OCI-LY1 (cell line): Measurements from ENCODE around the gene HEXIM1.

Experiments
- H2AFZ ChIP-seq: fragments of 200-600 bp; sonication (generic), shearing (Covaris generic); 2 replicates; pipeline ENCODE4 v1.6.0; 2014; ENCODE audit warnings: antibody characterized with exemption, mild to moderate bottlenecking, low read length
- H3F3A ChIP-seq: fragments of 200-600 bp; sonication (generic), shearing (Covaris generic); 2 replicates; pipeline ENCODE4 v1.6.0; 2014; ENCODE audit warnings: mild to moderate bottlenecking, antibody characterized with exemption, low read length, moderate library complexity; ENCODE audit not compliant: insufficient read depth
- H3K27ac ChIP-seq: fragments of 200-600 bp; sonication (generic); 2 replicates; pipeline ENCODE4 v1.5.1; 2014; ENCODE audit warnings: low read length, mixed run types, mild to moderate bottlenecking, low read depth; ENCODE audit not compliant: poor library complexity, severe bottlenecking
- H3K27me3 ChIP-seq: fragments of 200-600 bp; sonication (generic); 2 replicates; pipeline ENCODE4 v1.6.0; 2014; ENCODE audit warnings: antibody characterized with exemption, mild to moderate bottlenecking, low read length, moderate library complexity; ENCODE audit not compliant: insufficient read depth
- H3K36me3 ChIP-seq: fragments of 200-600 bp; sonication (generic); 2 replicates; pipeline ENCODE4 v1.6.1; 2014; ENCODE audit warnings: mild to moderate bottlenecking, antibody characterized with exemption, low read length, moderate library complexity, mixed read lengths; ENCODE audit not compliant: insufficient read depth
- H3K4me1 ChIP-seq: fragments of 200-600 bp; sonication (generic); 2 replicates; pipeline ENCODE4 v1.5.1; 2014; ENCODE audit warnings: mild to moderate bottlenecking, low read length, moderate library complexity; ENCODE audit not compliant: insufficient read depth, severe bottlenecking
- H3K4me2 ChIP-seq: fragments of 200-600 bp; sonication (generic), shearing (Covaris generic); 2 replicates; pipeline ENCODE4 v1.6.1; 2014; ENCODE audit warnings: low read length
- H3K4me3 ChIP-seq: fragments of 200-600 bp; sonication (generic); 2 replicates; pipeline ENCODE4 v1.5.1; 2014; ENCODE audit warnings: low read length, low read depth, mild to moderate bottlenecking, mixed read lengths; ENCODE audit not compliant: poor library complexity, severe bottlenecking
- H3K79me2 ChIP-seq: fragments of 200-600 bp; shearing (Covaris generic); 2 replicates; pipeline ENCODE4 v1.6.1; 2016; ENCODE audit warnings: mixed run types, low read length, mixed read lengths; ENCODE audit not compliant: insufficient read depth
- H3K9ac ChIP-seq: fragments of 200-600 bp; sonication (generic), shearing (Covaris generic); 2 replicates; pipeline ENCODE4 v1.6.1; 2014; ENCODE audit warnings: mild to moderate bottlenecking, low read length, mixed read lengths
- H3K9me2 ChIP-seq: fragments of 200-600 bp; sonication (generic), shearing (Covaris generic); 2 replicates; pipeline ENCODE4 v1.6.1; 2014; ENCODE audit warnings: low read depth, mild to moderate bottlenecking, low read length, mixed read lengths
- H3K9me3 ChIP-seq: fragments of 200-600 bp; shearing (Covaris generic); 2 replicates; pipeline ENCODE4 v1.6.1; 2014; ENCODE audit warnings: low read length, mixed read lengths
- H4K20me1 ChIP-seq: fragments of 200-600 bp; sonication (generic), shearing (Covaris generic); 2 replicates; pipeline ENCODE4 v1.6.0; 2016; ENCODE audit warnings: mild to moderate bottlenecking, low read length; ENCODE audit not compliant: insufficient read depth
- EZH2 ChIP-seq: fragments of 200-600 bp; sonication (generic), shearing (Covaris generic); IDR thresholded peaks from 2 replicates; pipeline ENCODE4 v1.8.0; 2017; ENCODE audit warnings: borderline replicate concordance, mixed run types, mild to moderate bottlenecking, antibody characterized with exemption, low read length, moderate library complexity, mixed read lengths
- TF ChIP-seq, protein P1 (sequence below): fragments of 200-600 bp; sonication (generic), shearing (Covaris generic); IDR thresholded peaks from 2 replicates; pipeline ENCODE4 v1.5.1; 2017; ENCODE audit warnings: mild to moderate bottlenecking, antibody characterized with exemption, low read length, moderate library complexity, mixed read lengths

The HEXIM1 gene

DNA sequence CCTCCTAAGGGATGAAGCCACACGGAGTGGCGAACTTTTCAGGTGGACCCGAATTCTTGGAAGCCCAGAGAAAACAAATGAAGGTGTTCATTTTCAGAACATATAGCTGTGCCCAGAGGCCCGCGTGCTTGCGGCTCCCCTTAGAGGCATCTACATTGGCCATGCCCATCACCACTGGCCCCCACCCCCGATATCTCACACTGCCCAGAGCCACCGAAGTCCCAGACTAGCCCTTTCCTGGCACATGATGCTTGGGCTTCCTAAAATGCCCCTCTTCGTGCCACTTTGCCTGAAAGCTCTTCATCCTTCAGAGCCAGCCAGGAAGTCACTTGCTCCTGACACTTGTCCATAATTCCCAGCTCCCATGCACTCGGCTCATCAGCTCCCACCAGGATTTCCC is 2.1 kb upstream of the HEXIM1 start:
- H3K9ac ChIP-seq, result no peak overlapping the region

DNA sequence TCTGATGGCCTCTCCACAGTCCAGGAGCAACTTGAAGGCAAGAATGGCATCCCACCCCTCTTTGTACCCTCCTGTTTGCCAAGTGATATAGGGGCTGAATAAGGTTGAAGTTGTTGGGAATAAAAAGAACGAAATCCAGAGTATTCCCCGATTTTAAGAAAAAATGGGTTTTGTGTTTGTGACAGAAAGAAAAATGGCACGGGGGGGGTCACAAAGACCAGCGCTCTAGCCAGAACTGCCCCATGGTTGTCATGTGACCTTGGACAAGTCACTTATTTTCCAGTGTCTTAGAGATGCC is 1.7 kb upstream of the HEXIM1 start:
- Histone ChIP-seq H4K20me1 (no peaks in the 10 kb centered on the region), H3K27me3 (no peaks in the 10 kb centered on the region), H3K36me3 (no peaks in the 10 kb centered on the region), H3K4me2 (peak overlapping the region; percentile 56), H3K9me3 (no peaks in the 10 kb centered on the region), H3K9ac (peak overlapping the region; percentile 63; the same call in 1 of the 2 replicates), H3F3A (peaks cover 5% of the 10 kb centered on the region; the same call in 1 of the 2 replicates), H3K79me2 (no peaks in the 10 kb centered on the region), H3K9me2 (no peaks in the 10 kb centered on the region), H3K4me3 (peak overlapping the region; percentile 72), H3K27ac (no peak overlapping the region), H3K4me1 (peaks cover 48% of the 10 kb centered on the region), H2AFZ (no peak overlapping the region)
- TF ChIP-seq, protein P1, sequence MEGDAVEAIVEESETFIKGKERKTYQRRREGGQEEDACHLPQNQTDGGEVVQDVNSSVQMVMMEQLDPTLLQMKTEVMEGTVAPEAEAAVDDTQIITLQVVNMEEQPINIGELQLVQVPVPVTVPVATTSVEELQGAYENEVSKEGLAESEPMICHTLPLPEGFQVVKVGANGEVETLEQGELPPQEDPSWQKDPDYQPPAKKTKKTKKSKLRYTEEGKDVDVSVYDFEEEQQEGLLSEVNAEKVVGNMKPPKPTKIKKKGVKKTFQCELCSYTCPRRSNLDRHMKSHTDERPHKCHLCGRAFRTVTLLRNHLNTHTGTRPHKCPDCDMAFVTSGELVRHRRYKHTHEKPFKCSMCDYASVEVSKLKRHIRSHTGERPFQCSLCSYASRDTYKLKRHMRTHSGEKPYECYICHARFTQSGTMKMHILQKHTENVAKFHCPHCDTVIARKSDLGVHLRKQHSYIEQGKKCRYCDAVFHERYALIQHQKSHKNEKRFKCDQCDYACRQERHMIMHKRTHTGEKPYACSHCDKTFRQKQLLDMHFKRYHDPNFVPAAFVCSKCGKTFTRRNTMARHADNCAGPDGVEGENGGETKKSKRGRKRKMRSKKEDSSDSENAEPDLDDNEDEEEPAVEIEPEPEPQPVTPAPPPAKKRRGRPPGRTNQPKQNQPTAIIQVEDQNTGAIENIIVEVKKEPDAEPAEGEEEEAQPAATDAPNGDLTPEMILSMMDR, result no peak
- TF ChIP-seq EZH2, result no peak

More for the DNA sequence above, 2.1 kb upstream of the HEXIM1 start:
- Histone ChIP-seq H3K79me2 (no peaks in the 10 kb centered on the region), H3F3A (0 out of 2 replicates have a peak, but pooled peaks cover 1% of the 10 kb centered on the region), H3K27me3 (no peaks in the 10 kb centered on the region), H4K20me1 (no peaks in the 10 kb centered on the region), H3K9me2 (no peaks in the 10 kb centered on the region), H3K4me3 (no peak overlapping the region), H3K36me3 (no peaks in the 10 kb centered on the region), H3K4me2 (no peak overlapping the region), H2AFZ (no peak overlapping the region), H3K9me3 (no peaks in the 10 kb centered on the region), H3K27ac (no peak overlapping the region), H3K4me1 (peaks cover 44% of the 10 kb centered on the region)
- TF ChIP-seq EZH2, result no peak
- TF ChIP-seq, protein P1, result no peak

DNA sequence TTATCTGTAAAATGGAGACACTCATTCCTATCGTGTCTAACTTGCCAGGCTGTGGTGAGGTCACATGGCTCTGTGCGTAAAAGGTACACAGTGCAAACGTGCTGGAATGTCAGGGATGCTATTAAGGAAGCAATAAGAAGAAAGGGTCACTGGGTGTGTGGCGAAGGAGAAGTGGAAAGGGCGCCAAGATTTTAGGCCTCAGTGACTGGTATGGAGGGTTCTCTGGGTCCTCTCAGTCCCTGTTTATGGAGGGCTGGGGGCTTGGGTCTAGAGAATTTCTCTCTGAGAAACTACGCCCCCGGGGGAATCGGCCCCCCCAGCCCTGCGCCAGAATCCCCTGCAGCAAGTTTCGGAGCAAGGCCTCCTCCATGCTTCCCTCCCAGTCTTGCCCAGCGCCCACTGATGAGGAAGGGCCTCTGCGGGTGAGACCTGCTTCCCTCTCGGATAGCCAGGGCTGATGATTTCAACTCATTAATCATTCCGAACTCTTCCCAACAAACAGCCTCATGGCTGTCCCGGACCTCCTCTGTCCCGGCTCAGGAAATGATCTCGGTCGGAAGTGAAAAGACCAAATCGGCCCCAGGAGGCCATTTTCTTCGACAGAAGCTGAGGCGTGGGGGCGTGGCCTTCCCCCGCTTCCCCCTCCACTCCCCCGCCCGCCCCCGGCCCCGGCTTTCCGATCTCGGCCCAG is 1.2 kb upstream of the HEXIM1 start:
- Histone ChIP-seq H3K4me3 (peak overlapping the region; percentile 72), H3K9me2 (no peaks in the 10 kb centered on the region), H3K79me2 (no peaks in the 10 kb centered on the region), H3F3A (peaks cover 9% of the 10 kb centered on the region; the same call in 1 of the 2 replicates), H4K20me1 (no peaks in the 10 kb centered on the region), H3K27me3 (no peaks in the 10 kb centered on the region), H3K36me3 (no peaks in the 10 kb centered on the region), H2AFZ (peak overlapping the region; percentile 51; the same call in 1 of the 2 replicates), H3K27ac (peak overlapping the region; percentile 83), H3K9me3 (no peaks in the 10 kb centered on the region), H3K4me2 (peak overlapping the region; percentile 56), H3K9ac (peak overlapping the region; percentile 63), H3K4me1 (peaks cover 51% of the 10 kb centered on the region)
- no peak for TF ChIP-seq EZH2
- TF ChIP-seq, protein P1, result no peak
